Aorta (tissue), 5 donors: ENCODE measurements around the gene COBL. TPM values are rescaled to one million over a fixed set of nuclear protein-coding genes. Genes with fewer than 3 reads are reported as not detected.

ENCODE experiments used
- ATAC-seq: fragments of 200-7000 bp; cut with Tn5 transposase; one replicate; pipeline ENCODE4 v1.9.1; 2022; ENCODE audit warnings: moderate library complexity; ENCODE audit not compliant: low FRiP score
- DNase-seq, 2 donors: peaks; one replicate each; pipeline ENCODE4 v3.0.0-alpha.2; 2020
- H3K27ac ChIP-seq, 2 donors: one replicate each; pipeline ENCODE4 v1.5.1; 2013; ENCODE audit warnings: low read length in 2 of 2, mild to moderate bottlenecking in 2 of 2, moderate library complexity in 2 of 2, control low read depth in 1 of 2, inconsistent platforms in 1 of 2, low read depth in 1 of 2
- H3K27me3 ChIP-seq, 2 donors: one replicate each; pipeline ENCODE4 v1.6.1; 2013; ENCODE audit warnings: control low read depth in 1 of 2, low read length in 1 of 2, mild to moderate bottlenecking in 1 of 2, moderate library complexity in 1 of 2; ENCODE audit not compliant: insufficient read depth in 2 of 2, control insufficient read depth in 1 of 2
- H3K36me3 ChIP-seq, 2 donors: one replicate each; pipeline ENCODE4 v1.6.1; 2013; ENCODE audit warnings: control low read depth in 1 of 2, low read length in 1 of 2, mild to moderate bottlenecking in 1 of 2; ENCODE audit not compliant: insufficient read depth in 2 of 2, control insufficient read depth in 1 of 2
- H3K4me1 ChIP-seq, 2 donors: one replicate each; pipeline ENCODE4 v1.6.1; 2013; ENCODE audit warnings: low read length in 2 of 2, control low read depth in 1 of 2, mild to moderate bottlenecking in 1 of 2, moderate library complexity in 1 of 2; ENCODE audit not compliant: insufficient read depth in 2 of 2, control insufficient read depth in 1 of 2
- H3K4me3 ChIP-seq, 2 donors: one replicate each; pipeline ENCODE4 v1.5.1; 2013; ENCODE audit warnings: low read length in 2 of 2, control low read depth in 1 of 2, mild to moderate bottlenecking in 1 of 2
- H3K9me3 ChIP-seq: one replicate; pipeline ENCODE4 v1.6.1; 2013; ENCODE audit warnings: mild to moderate bottlenecking, low read length; ENCODE audit not compliant: control insufficient read depth
- WGBS, 2 donors: extraction: QIAGEN DNeasy Blood & Tissue Kit; methylation state at CpG; one replicate each; pipeline ENCODE4 v1.1.7; 2013; 5-methylcytosine and 5-hydroxymethylcytosine counted together
- intact Hi-C, 2 donors: fragments of 100-400 bp; cut with DNase I; formaldehyde crosslinking; loops; one replicate each; pipeline versions ENCODE4 v1.14.2 to v1.15.0; 2022
- polyA plus RNA-seq, 2 donors: library from polyadenylated mRNA; stranded (reverse); fragments of 200-250 nt; gene quantifications; one replicate each; pipeline ENCODE4 v1.2.3, GENCODE V29; 2013
- total RNA-seq, 2 donors: library from RNA; stranded (reverse); fragmentation: NEBNext Ultra II Directional; extraction: Animal tissue kit (Norgen Biotek cat#: 25700); gene quantifications; one replicate each; pipeline ENCODE4 v1.2.1, GENCODE V29; 2021
- donor health status: healthy with polysubstance abuse.
- donor health status: Bipolar disorder and iron deficiency.
- donor health status: DM: no; HTN: no; CAD: no.
- donor health status: DM: no; HTN: no; CAD: no.
- donor health status: DM: yes; HTN: yes; CAD: no.

Gene COBL
- total and polyA plus RNA-seq, 4 donors: 0.31 to 5.3 (median 1.1) TPM

DNA sequence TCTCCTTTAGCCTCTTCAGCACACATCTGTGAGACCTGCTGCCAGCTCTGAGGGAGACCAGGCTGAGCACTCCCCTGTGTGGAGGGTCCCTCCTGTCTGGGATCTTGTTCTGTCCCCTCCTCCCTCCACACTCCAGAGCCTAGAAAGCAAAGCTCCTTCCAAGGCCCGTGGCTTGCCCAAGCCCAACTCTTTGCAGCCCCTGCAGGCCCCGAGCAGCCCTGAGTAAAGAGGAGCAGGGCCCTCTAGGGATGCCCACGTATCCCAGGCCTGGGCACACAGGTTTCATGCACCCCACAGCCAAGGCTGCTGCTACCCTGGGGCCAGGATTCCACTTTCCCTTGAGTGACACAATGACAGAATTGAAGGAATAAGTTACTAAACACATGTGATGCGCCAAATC lies 24.0 kb downstream of the COBL start:
- Histone ChIP-seq H3K36me3 (no peaks in the 10 kb centered on the region), H3K27me3 (peaks cover 0 to 2% of the 10 kb centered on the region in 2 donors), H3K9me3 (no peaks in the 10 kb centered on the region), H3K27ac (no peak overlapping the region), H3K4me3 (no peak overlapping the region), H3K4me1 (no peaks in the 10 kb centered on the region)
- WGBS, 2 donors: 51 to 61% methylated on average over 4 of the region's 4 CpGs
- intact Hi-C loops: no loop called here
- DNase-seq (no peak), ATAC-seq (peak; percentile 36)

DNA sequence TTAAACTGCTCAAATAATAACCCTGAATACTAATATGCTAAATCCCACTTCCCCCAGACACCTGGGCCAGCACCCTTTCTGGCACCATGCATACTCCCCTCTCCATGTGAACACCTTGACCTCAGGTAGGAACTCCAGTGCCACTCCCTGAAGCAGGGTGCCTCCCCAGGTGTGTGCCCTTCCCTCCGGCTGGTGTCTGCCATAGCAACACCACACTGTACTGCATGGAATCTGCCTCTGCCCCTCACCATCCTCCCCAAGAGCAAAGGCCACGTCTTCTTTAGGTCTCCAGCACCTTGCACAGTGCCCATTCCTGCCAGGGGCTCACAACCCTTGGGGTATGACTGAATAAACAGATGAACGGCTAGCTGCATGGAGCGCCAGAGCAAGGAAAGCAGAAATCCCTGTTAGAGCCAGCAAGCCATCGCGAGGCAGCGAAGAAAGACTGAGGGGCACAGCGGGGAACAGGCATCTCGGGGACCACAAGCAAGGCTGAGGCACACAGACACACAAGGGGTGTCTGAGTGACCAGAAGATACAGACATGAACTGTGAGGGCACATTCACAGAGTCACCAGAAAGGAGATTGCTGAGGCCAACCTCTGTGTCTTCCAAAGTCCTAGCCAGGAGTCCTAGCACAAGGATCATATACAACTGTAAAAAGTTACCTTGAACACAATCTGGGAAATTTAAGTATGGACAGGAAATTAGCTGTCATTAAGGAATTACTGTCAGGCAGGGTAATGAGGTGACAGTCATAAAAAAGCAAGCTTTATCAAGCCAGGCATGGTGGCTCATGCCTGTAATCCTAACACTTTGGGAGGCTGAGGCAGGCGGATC lies 25.7 kb downstream of the COBL start:
- intact Hi-C loops: no loop called here
- no peak overlapping the region for H3K4me3 ChIP-seq
- WGBS, 2 donors: 79 to 81% methylated on average over 10 of the region's 10 CpGs
- H3K9me3 ChIP-seq: no peaks in the 10 kb centered on the region
- ATAC-seq: no peak
- DNase-seq: no peak
- no peaks in the 10 kb centered on the region for H3K4me1 ChIP-seq
- peaks cover 0 to 2% of the 10 kb centered on the region in 2 donors for H3K27me3 ChIP-seq
- no peak overlapping the region for H3K27ac ChIP-seq
- H3K36me3 ChIP-seq: no peaks in the 10 kb centered on the region

DNA sequence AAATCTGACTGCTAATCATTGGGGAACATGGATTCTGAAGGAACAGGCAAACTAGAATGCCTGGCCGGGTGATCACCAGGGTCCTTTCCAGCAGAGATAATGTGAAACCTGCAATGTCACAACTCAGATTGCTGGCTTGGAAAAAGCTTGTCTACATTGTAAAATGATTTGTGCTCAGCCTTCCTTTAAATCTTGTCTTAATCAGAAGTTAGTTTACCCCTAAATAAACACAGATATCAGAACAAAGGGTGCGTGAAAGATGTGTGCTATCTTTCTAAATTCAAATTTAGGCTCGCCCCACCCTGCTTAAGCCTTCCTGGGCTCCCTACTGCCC lies 26.3 kb downstream of the COBL start:
- H3K4me1 ChIP-seq: no peaks in the 10 kb centered on the region
- peaks cover 0 to 2% of the 10 kb centered on the region in 2 donors for H3K27me3 ChIP-seq
- H3K9me3 ChIP-seq: no peaks in the 10 kb centered on the region
- ATAC-seq: no peak
- no peak overlapping the region for H3K27ac ChIP-seq
- DNase-seq: no peak
- intact Hi-C loops: no loop called here
- H3K36me3 ChIP-seq: no peaks in the 10 kb centered on the region
- H3K4me3 ChIP-seq: no peak overlapping the region
- WGBS, 2 donors: 68 to 70% methylated on average over 3 of the region's 3 CpGs

DNA sequence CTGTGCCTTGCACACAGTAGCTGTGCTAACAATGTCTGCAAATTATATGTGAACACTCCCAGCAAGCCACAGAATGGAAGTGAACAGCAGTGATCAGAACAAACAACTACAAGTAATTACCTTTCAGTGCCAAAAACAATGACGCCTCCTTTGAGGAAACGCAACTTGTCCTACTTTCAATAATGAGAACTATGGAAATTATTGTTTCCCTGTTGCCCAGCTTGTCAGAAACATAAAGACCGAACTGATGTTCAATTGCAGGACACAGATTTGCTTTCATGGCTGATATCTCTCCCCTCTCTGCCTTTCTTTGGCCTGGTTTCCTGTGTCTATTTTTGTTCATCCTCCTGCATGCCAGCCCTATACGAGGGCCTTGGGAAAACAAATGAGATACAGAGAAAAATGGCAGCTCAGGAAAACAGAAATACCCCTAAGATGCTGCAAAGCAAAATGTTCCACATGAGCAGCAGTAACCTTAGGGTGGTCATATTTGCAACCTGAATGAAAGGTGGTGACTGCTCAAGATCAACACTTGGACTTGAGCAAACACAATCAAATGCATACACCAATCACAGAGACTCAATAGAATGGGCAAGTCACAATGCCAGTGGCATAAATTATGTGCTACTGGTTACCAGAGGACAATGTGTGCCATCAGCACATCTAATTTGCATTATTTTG lies 26.8 kb downstream of the COBL start:
- no peak overlapping the region for H3K4me3 ChIP-seq
- intact Hi-C loops: no loop called here
- no peak overlapping the region for H3K27ac ChIP-seq
- H3K36me3 ChIP-seq: no peaks in the 10 kb centered on the region
- no peaks in the 10 kb centered on the region for H3K9me3 ChIP-seq
- DNase-seq (no peak), ATAC-seq (no peak)
- H3K27me3 ChIP-seq: peaks cover 0 to 2% of the 10 kb centered on the region in 2 donors
- 60 to 61% methylated on average over 4 of the region's 4 CpGs for WGBS, 2 donors
- H3K4me1 ChIP-seq: no peaks in the 10 kb centered on the region

DNA sequence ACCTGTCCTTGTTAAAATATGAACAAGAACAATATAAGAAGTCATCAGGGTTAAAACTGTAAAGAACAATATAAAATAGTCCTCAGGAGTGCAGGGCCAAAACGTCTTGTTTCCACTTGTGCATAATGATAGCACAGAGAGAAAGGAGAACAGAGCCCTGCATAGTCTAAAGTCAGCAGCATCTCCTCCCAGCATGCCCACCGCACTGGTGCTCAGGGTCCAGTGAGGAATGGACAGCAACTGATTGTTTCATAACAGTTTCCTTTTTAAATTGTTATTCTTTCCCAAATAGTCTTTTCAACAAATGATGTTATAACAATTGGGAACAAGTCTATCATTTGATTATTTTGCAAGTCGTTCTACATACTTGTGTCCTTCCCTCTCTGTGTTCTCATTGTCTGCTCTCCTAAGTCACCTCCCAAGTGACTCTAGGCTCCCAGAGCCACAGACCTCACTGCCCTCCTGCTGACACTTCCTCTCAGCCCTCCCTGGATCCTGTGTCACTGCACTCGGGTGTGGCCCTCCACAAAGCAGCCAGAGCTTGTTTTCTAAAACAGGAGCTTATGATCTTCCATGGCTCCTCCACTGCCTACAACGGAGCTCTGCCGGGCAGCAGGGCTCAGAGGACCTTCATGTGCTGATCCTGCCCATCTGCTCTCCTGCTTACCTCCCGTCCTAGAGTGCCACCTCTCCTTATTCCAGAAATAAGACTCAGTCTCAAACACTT lies 27.6 kb downstream of the COBL start:
- intact Hi-C loops: no loop called here
- WGBS, 2 donors: 49 to 51% methylated on average over 7 of the region's 7 CpGs
- Histone ChIP-seq H3K4me3 (no peak overlapping the region), H3K27me3 (peaks cover 0 to 2% of the 10 kb centered on the region in 2 donors), H3K27ac (no peak overlapping the region), H3K4me1 (no peaks in the 10 kb centered on the region), H3K36me3 (no peaks in the 10 kb centered on the region), H3K9me3 (no peaks in the 10 kb centered on the region)
- ATAC-seq (no peak), DNase-seq (no peak)

DNA sequence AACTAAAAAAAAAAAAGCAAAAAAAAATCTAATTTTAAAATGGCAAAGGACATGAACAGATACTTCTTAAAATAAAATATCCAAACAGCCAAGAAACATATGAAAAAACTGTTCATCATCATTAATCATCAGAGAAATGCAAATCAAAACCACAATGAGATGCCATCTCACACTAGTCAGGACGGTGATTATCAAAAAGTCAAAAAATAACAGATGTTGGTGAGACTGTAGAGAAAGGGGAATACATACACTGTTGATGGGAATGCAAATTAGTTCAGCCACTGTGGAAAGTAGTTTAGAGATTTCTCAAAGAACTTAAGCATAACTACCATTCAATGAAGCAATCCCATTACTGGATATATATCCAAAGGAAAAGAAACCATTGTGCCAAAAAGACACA lies 30.2 kb downstream of the COBL start:
- DNase-seq (no peak), ATAC-seq (no peak)
- WGBS, 2 donors: 73 to 75% methylated on average over 1 of the region's 1 CpG
- H3K27ac ChIP-seq: no peak overlapping the region
- no peaks in the 10 kb centered on the region for H3K4me1 ChIP-seq
- no peaks in the 10 kb centered on the region for H3K36me3 ChIP-seq
- H3K27me3 ChIP-seq: peaks cover 0 to 2% of the 10 kb centered on the region in 2 donors
- intact Hi-C loops: no loop called here
- H3K9me3 ChIP-seq: no peaks in the 10 kb centered on the region
- no peak overlapping the region for H3K4me3 ChIP-seq

DNA sequence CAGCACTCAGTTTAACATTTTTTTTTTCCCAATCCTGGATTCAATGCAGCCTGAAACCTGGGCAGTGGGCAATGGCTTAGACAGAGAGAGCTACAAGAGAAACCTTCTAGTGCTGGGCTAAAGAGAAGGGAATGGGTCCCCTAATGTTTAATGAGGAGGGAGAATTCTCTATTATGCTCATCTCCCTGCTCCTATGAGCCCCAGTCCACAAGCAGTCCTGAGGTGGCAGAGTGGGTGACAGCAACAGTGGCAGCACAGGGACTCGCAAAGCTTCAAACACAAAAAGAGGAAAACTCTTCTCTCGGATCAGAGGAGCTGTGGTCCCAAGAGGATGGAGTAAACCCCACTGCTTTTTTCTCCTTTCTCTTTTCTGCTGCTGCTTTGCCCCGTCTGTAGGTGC lies 36.5 kb downstream of the COBL start:
- H3K36me3 ChIP-seq: no peaks in the 10 kb centered on the region
- 55 to 64% methylated on average over 3 of the region's 3 CpGs for WGBS, 2 donors
- no peaks in the 10 kb centered on the region for H3K4me1 ChIP-seq
- no peaks in the 10 kb centered on the region for H3K27me3 ChIP-seq
- DNase-seq: no peak
- no peak for ATAC-seq
- no peak overlapping the region for H3K4me3 ChIP-seq
- no peaks in the 10 kb centered on the region for H3K9me3 ChIP-seq
- intact Hi-C loops: no loop called here
- no peak overlapping the region for H3K27ac ChIP-seq

DNA sequence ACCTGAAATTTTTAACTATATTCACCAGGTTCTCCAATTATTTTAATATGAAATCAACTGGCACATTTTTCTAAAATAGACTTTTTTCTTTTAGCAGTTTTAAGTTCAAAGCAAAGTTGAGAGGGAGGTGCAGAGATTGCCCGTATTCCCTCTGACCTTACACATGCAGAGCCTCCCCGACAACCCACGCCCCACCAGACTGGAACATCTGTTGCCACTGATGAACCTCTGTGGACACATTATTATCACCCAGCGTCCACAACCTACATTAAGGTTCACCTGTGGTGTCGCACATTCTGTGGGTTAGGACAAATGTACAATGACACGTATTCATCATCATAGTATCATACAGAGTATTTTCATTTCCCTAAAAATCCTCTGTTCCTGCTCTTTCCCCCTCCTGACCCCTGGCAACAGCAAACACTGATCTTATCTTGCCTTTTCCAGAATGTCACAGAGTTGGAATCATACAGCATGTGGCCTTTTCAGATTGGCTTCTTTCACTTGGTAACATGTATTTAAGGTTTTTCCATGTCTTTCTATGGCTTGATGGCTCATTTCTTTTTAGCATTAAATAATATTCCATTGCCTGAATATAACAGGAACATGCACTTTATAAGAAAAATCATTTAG lies 37.1 kb downstream of the COBL start:
- no peaks in the 10 kb centered on the region for H3K9me3 ChIP-seq
- H3K27me3 ChIP-seq: no peaks in the 10 kb centered on the region
- ATAC-seq (no peak), DNase-seq (no peak)
- no peak overlapping the region for H3K4me3 ChIP-seq
- H3K36me3 ChIP-seq: no peaks in the 10 kb centered on the region
- H3K4me1 ChIP-seq: no peaks in the 10 kb centered on the region
- H3K27ac ChIP-seq: no peak overlapping the region
- intact Hi-C loops: no loop called here
- 72 to 75% methylated on average over 6 of the region's 6 CpGs for WGBS, 2 donors
